Heart left ventricle (tissue), 16 donors: ENCODE measurements around the gene CACNA2D1. TPM values are rescaled to one million over a fixed set of nuclear protein-coding genes. Genes with fewer than 3 reads are reported as not detected.

Source experiments
- ATAC-seq, 4 donors: fragments of 200-7000 bp; cut with Tn5 transposase; one replicate each; pipeline ENCODE4 v1.9.1; 2020 to 2022; ENCODE audit warnings: moderate library complexity in 4 of 4, mild to moderate bottlenecking in 3 of 4, moderate number of reproducible peaks in 1 of 4
- DNase-seq, 5 donors: peaks; one replicate each; pipeline ENCODE4 v3.0.0-alpha.2; 2020
- H3K27ac ChIP-seq, 12 donors: fragments of 200-600 bp; sonication (generic) in 4 of 12; one replicate each; pipeline versions ENCODE4 v1.5.0 to v1.8.0; 2016 to 2022; ENCODE audit warnings: mild to moderate bottlenecking in 2 of 12
- H3K27me3 ChIP-seq, 9 donors: fragments of 200-600 bp; sonication (generic) in 2 of 9; one replicate each; pipeline versions ENCODE4 v1.5.1 to v1.8.0; 2016 to 2022; ENCODE audit warnings: mild to moderate bottlenecking in 3 of 9
- H3K36me3 ChIP-seq, 9 donors: fragments of 200-600 bp; sonication (generic) in 2 of 9; one replicate each; pipeline versions ENCODE4 v1.5.0 to v1.8.0; 2018 to 2022; ENCODE audit warnings: mild to moderate bottlenecking in 2 of 9
- H3K4me1 ChIP-seq, 12 donors: fragments of 200-600 bp; sonication (generic) in 4 of 12; one replicate each; pipeline versions ENCODE4 v1.5.0 to v1.8.0; 2016 to 2022; ENCODE audit warnings: mild to moderate bottlenecking in 3 of 12
- H3K4me3 ChIP-seq, 12 donors: fragments of 200-600 bp; sonication (generic) in 4 of 12; one replicate each; pipeline versions ENCODE4 v1.5.0 to v1.8.0; 2017 to 2022; ENCODE audit warnings: mild to moderate bottlenecking in 9 of 12, moderate library complexity in 4 of 12
- H3K9me3 ChIP-seq, 12 donors: fragments of 200-600 bp; sonication (generic) in 4 of 12; one replicate each; pipeline versions ENCODE4 v1.5.0 to v1.8.0; 2016 to 2022; ENCODE audit warnings: mild to moderate bottlenecking in 1 of 12
- POLR2A ChIP-seq, 2 donors: fragments of 450-650 bp; IDR thresholded peaks; one replicate each; pipeline ENCODE4 v1.6.1; 2017; ENCODE audit warnings: antibody characterized with exemption in 2 of 2, mild to moderate bottlenecking in 2 of 2, moderate library complexity in 2 of 2
- WGBS, 4 donors: extraction: QIAGEN DNeasy Blood & Tissue Kit in 2 of 4; methylation state at CpG; one replicate each; pipeline versions ENCODE4 v1.1.5 to v1.1.7; 2013 to 2018; 5-methylcytosine and 5-hydroxymethylcytosine counted together
- intact Hi-C, 10 donors: fragments of 100-400 bp; cut with DNase I; formaldehyde crosslinking; loops; one replicate each; pipeline versions ENCODE4 v1.11.1 to v1.14.2; 2022
- polyA plus RNA-seq, 2 donors: library from polyadenylated mRNA; stranded (reverse); fragments of 200-250 nt; gene quantifications; one replicate each; pipeline ENCODE4 v1.2.3, GENCODE V29; 2013
- total RNA-seq, 9 donors: library from RNA; depleted of rRNA in 2 of 9; stranded (reverse); fragments of >200 nt in 2 of 9; fragmentation: NEBNext Ultra II Directional in 3 of 9; extraction: Animal tissue kit (Norgen Biotek cat#: 25700) in 3 of 9; gene quantifications; one replicate each; pipeline versions ENCODE4 v1.1.0 to v1.2.4, GENCODE V29; 2016 to 2023
- TF ChIP-seq, protein P1 (sequence below), 12 donors: fragments of 200-600 bp; sonication (generic) in 4 of 12; IDR thresholded peaks; one replicate each; pipeline versions ENCODE4 v1.5.0 to v1.8.0; 2018 to 2022; ENCODE audit warnings: antibody characterized with exemption in 12 of 12, mild to moderate bottlenecking in 5 of 12
- donor health status: ischemic (EF 13 %, LVEDD 7.1; RV severe dilation, severe dysfunction).
- donor health status: healthy with polysubstance abuse.
- donor health status: DM: no; HTN: yes; CAD: no.
- donor health status: DM: no; HTN: no; CAD: no.
- donor health status: ischemic (EF 25% LVEDD 6.9; RV normal size, moderate dysfunction).
- donor health status: ischemic (EF 25% LVEDD 5.7; RV mildly dilated, moderate dysfunction).
- donor health status: healthy.
- donor health status: DM: yes; HTN: yes; CAD: no.
- donor health status: ischemic (EF 35%, LVEDD 5.7; RV mildly dilated, moderate dysfunction).
- donor health status: nonischemic (EF 11% LVEDD 7.7; RV severe dilation, severe dysfunction).
- donor health status: DM: yes; HTN: yes; CAD: no.
- donor health status: PGD.
- donor health status: ischemic (EF 29% LVEDD 5.4; RV normal size, mild dysfunction).
- donor health status: nonischemic (EF 23%, LVEDD 6.1; RV moderate dilation, normal function).

The CACNA2D1 gene
- total and polyA plus RNA-seq, 11 donors, result 13.5 to 122 (median 55.5) TPM

DNA sequence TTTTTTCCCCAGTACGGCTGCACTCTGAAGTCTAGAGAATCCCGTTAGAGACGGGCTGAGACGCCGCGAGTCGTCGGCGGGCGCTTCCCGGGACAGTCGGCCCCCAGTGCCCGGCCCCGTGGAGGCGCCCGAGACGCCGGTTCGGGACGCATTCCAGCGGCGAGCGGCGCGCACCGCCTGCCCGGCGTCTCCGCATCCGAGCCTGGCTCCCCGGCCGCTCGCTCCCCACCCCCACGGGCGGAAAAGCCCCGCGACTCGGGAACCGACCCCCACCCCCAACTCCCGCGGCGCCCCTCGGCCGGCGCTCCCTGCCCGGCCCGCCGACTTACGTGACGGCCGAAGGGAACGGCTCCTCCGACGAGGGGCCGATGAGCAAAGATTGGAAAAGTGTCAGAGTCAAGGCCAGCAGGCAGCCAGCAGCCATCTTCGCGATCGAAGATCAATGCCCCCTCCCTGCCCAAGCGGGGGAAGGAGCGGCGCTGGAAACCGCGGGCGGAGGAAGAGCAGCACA is 486 bp downstream of the CACNA2D1 start:
- H3K4me1 ChIP-seq, result peaks cover 0 to 36% (median 11%) of the 10 kb centered on the region in 12 donors
- intact Hi-C loops, result loop anchor here in 9 of 10 donors (2.0 to 10.0 kb wide), 11 partner anchors 24 to 278 kb away; no protein-coding TSS in a partner anchor
- peak in 3 of 4 donors; percentile 23 to 46 (median 43) for ATAC-seq
- peak overlapping the region; percentile 85 to 96 (median 92) for H3K27ac ChIP-seq
- peak; percentile 28 to 75 (median 49) for DNase-seq
- H3K9me3 ChIP-seq, result no peaks in the 10 kb centered on the region
- peak overlapping the region; percentile 57 to 88 (median 77) for H3K4me3 ChIP-seq
- TF ChIP-seq, protein P1, sequence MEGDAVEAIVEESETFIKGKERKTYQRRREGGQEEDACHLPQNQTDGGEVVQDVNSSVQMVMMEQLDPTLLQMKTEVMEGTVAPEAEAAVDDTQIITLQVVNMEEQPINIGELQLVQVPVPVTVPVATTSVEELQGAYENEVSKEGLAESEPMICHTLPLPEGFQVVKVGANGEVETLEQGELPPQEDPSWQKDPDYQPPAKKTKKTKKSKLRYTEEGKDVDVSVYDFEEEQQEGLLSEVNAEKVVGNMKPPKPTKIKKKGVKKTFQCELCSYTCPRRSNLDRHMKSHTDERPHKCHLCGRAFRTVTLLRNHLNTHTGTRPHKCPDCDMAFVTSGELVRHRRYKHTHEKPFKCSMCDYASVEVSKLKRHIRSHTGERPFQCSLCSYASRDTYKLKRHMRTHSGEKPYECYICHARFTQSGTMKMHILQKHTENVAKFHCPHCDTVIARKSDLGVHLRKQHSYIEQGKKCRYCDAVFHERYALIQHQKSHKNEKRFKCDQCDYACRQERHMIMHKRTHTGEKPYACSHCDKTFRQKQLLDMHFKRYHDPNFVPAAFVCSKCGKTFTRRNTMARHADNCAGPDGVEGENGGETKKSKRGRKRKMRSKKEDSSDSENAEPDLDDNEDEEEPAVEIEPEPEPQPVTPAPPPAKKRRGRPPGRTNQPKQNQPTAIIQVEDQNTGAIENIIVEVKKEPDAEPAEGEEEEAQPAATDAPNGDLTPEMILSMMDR (IDR thresholded peaks at IDR 0.05), result peak in 2 of 12 donors; percentile 3 to 14
- no peak for TF ChIP-seq POLR2A (IDR thresholded peaks at IDR 0.05)
- H3K36me3 ChIP-seq, result no peaks in the 10 kb centered on the region
- H3K27me3 ChIP-seq, result peaks cover 0 to 36% (median 0%) of the 10 kb centered on the region in 9 donors
- WGBS, 4 donors, result 0 to 3% (median 1%) methylated on average over 21 to 64 of the region's 64 CpGs

DNA sequence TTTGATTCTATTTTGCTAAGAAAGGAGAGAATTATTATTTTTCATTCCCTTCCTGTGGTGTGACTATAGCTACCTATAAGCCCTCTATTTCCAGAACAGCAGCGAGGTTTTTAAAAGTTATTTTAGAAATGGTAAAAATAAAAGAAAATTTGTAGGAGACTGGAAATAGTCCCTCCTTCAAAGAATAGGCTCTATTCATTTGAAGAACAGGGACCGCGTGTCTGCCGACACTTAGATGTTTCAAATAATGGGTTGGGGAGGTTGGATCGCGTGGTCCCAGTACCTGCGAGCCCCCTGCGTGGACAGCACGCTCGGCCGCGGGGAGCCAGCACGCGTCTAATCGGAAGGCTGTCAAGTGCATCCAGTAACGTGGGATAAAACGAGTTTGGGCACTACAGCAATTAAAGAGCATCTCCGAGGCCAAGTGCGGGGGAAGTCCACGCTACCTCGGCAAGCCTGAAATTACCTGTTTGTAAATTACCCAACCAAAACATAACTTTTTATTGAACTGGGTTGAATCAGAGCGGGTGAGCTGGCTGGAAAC is 1.0 kb downstream of the CACNA2D1 start:
- WGBS, 4 donors, result 1 to 3% (median 2%) methylated on average over 22 of the region's 22 CpGs
- ATAC-seq (peak in 2 of 4 donors; percentile 4 to 9), DNase-seq (peak in 2 of 5 donors; percentile 16 to 28)
- H3K4me3 ChIP-seq, result peak overlapping the region; percentile 57 to 88 (median 77)
- TF ChIP-seq, protein P1 (IDR thresholded peaks at IDR 0.05), result no peak
- no peak for TF ChIP-seq POLR2A (IDR thresholded peaks at IDR 0.05)
- H3K27ac ChIP-seq, result peak overlapping the region; percentile 85 to 96 (median 92)
- H3K27me3 ChIP-seq, result peaks cover 0 to 36% (median 0%) of the 10 kb centered on the region in 9 donors
- intact Hi-C loops, result loop anchor here in 9 of 10 donors (2.0 to 10.0 kb wide), 11 partner anchors 24 to 278 kb away; no protein-coding TSS in a partner anchor
- H3K36me3 ChIP-seq, result no peaks in the 10 kb centered on the region
- no peaks in the 10 kb centered on the region for H3K9me3 ChIP-seq
- H3K4me1 ChIP-seq, result peaks cover 0 to 36% (median 11%) of the 10 kb centered on the region in 12 donors

DNA sequence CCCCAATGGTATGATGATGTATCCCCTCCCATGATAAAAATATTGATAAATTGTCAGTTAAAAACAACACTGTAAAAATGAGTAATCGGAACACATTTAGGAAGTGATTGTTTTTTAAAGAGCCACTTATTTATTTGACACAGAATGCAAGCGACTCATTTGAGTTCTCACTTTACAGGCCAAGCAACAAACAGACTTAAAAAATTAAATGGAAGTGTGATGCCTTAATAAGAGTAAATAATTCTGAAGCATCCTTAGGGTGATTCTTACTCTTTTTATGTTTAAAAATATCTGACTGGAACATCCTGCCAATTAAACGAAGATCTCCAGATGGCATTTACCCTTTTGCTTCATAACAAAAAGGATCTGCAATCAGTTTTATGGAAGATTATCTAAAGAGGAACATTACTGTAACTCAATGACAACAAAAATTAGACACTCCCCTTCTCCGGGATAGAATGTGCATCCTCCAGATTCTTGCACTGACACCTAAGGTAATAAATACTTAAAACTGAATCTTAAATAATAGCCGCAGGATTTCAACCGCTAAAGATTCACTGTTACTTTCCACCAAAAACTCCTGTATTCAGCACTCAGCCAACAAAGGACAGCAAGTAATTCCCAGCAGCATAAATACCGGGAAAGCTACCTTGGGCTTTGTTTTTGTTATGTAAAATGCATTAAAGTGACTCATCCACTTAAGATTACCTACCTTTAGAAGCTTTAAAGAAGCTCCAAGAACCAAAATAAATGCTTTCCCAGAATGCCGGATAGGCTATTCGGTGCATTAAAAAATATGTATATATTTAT is 1.7 kb downstream of the CACNA2D1 start:
- no peak for DNase-seq
- ATAC-seq, result no peak
- TF ChIP-seq, protein P1 (IDR thresholded peaks at IDR 0.05), result no peak
- no peak for TF ChIP-seq POLR2A (IDR thresholded peaks at IDR 0.05)
- Histone ChIP-seq H3K27ac (peak overlapping the region in 4 of 12 donors; percentile 86 to 94 (median 90)), H3K27me3 (peaks cover 0 to 36% (median 0%) of the 10 kb centered on the region in 9 donors), H3K4me3 (peak overlapping the region; percentile 57 to 88 (median 77)), H3K9me3 (no peaks in the 10 kb centered on the region), H3K36me3 (no peaks in the 10 kb centered on the region), H3K4me1 (peaks cover 0 to 36% (median 11%) of the 10 kb centered on the region in 12 donors)
- 23 to 30% (median 28%) methylated on average over 9 of the region's 9 CpGs for WGBS, 4 donors
- intact Hi-C loops, result loop anchor here in 9 of 10 donors (2.0 to 10.0 kb wide), 11 partner anchors 23 to 277 kb away; no protein-coding TSS in a partner anchor
